PC-9 (cell line): ENCODE measurements around the gene KLF17.

Experiments used
- CTCF ChIP-seq: fragments of 200-600 bp; sonication (generic); conservative IDR thresholded peaks from 2 replicates; pipeline ENCODE4 v1.6.1; 2017; ENCODE audit warnings: mixed run types, antibody characterized with exemption, mild to moderate bottlenecking, moderate library complexity
- EZH2 ChIP-seq: fragments of 200-600 bp; sonication (generic); IDR thresholded peaks from 2 replicates; pipeline ENCODE4 v1.8.0; 2017; ENCODE audit warnings: antibody characterized with exemption, low read depth

DNA sequence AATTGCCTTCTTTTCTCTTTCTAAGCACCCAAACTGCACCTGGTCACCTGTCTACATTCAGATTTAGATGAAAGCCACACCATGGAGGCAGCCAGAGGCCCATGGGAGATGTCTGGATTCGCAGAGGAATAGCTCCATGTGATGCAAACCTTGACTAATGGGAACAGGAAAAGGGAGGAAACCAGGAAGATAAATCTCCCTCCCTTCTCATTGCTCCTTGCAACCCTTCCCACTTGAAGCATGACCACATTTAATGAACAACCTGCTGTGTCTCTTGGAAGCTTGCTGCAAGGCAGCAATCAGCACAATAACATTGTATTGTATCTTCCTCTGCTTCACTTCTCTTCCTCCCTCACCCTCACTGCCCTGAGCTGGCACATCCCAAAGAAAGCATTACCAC is 42.6 kb upstream of the KLF17 start:
- TF ChIP-seq CTCF (no peak), EZH2 (no peak)
